GM23338 (cell line): ENCODE data around the gene FBXO28.

Source experiments
- TF ChIP-seq, protein P1 (sequence below), 2 experiments: fragments of 200-600 bp in 1 of 2; sonication (generic) in 1 of 2; conservative IDR thresholded peaks; 2 replicates each; pipeline versions ENCODE4 v1.5.1 to v1.6.1; 2016 to 2017; ENCODE audit warnings: antibody characterized with exemption in 2 of 2, low read depth in 2 of 2, mild to moderate bottlenecking in 2 of 2, moderate library complexity in 1 of 2
- TF ChIP-seq, protein P2 (sequence below): IDR thresholded peaks from one replicate; pipeline ENCODE4 v1.6.1; 2018; ENCODE audit warnings: antibody characterized with exemption; ENCODE audit not compliant: unreplicated experiment

DNA sequence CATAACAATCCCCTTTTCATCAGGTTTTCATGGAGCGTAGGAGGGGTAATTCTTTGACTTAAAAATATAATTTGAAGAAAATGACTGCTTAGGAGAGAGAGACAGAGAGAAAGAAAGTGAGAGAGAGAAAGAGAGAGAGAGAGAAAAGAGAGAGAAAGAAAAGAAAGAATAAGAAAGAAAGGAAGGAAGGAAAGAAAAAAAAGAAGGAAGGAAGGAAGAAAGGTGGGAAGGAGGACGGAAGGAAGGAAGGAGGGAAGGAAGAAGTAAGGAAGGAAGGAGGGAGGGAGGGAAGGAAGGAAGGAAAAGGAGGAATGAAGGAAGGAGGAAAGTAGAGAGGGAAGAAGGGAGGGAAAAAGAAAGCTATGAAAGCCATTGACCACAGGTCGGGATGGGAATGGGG is 58.3 kb downstream of the FBXO28 start:
- TF ChIP-seq, protein P1, sequence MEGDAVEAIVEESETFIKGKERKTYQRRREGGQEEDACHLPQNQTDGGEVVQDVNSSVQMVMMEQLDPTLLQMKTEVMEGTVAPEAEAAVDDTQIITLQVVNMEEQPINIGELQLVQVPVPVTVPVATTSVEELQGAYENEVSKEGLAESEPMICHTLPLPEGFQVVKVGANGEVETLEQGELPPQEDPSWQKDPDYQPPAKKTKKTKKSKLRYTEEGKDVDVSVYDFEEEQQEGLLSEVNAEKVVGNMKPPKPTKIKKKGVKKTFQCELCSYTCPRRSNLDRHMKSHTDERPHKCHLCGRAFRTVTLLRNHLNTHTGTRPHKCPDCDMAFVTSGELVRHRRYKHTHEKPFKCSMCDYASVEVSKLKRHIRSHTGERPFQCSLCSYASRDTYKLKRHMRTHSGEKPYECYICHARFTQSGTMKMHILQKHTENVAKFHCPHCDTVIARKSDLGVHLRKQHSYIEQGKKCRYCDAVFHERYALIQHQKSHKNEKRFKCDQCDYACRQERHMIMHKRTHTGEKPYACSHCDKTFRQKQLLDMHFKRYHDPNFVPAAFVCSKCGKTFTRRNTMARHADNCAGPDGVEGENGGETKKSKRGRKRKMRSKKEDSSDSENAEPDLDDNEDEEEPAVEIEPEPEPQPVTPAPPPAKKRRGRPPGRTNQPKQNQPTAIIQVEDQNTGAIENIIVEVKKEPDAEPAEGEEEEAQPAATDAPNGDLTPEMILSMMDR (conservative IDR thresholded peaks at IDR 0.05; ENCODE audit: low read depth in 2 of 2), result no peak
- TF ChIP-seq, protein P2, sequence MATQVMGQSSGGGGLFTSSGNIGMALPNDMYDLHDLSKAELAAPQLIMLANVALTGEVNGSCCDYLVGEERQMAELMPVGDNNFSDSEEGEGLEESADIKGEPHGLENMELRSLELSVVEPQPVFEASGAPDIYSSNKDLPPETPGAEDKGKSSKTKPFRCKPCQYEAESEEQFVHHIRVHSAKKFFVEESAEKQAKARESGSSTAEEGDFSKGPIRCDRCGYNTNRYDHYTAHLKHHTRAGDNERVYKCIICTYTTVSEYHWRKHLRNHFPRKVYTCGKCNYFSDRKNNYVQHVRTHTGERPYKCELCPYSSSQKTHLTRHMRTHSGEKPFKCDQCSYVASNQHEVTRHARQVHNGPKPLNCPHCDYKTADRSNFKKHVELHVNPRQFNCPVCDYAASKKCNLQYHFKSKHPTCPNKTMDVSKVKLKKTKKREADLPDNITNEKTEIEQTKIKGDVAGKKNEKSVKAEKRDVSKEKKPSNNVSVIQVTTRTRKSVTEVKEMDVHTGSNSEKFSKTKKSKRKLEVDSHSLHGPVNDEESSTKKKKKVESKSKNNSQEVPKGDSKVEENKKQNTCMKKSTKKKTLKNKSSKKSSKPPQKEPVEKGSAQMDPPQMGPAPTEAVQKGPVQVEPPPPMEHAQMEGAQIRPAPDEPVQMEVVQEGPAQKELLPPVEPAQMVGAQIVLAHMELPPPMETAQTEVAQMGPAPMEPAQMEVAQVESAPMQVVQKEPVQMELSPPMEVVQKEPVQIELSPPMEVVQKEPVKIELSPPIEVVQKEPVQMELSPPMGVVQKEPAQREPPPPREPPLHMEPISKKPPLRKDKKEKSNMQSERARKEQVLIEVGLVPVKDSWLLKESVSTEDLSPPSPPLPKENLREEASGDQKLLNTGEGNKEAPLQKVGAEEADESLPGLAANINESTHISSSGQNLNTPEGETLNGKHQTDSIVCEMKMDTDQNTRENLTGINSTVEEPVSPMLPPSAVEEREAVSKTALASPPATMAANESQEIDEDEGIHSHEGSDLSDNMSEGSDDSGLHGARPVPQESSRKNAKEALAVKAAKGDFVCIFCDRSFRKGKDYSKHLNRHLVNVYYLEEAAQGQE, result no peak
